Liver (tissue), 3 donors: Measurements from ENCODE around the gene PPP1R14C.

ENCODE experiments used
- FOXA1 ChIP-seq: IDR thresholded peaks from 2 replicates; pipeline ENCODE4 v1.6.1; 2016; ENCODE audit warnings: antibody characterized with exemption
- GABPA ChIP-seq, 2 donors: IDR thresholded peaks in 1 of 2; conservative IDR thresholded peaks in 1 of 2; 2 replicates each; pipeline ENCODE4 v1.6.1; 2016; ENCODE audit warnings: antibody characterized with exemption in 2 of 2, mild to moderate bottlenecking in 1 of 2, moderate library complexity in 1 of 2
- JUND ChIP-seq, 2 donors: IDR thresholded peaks; 2 replicates each; pipeline ENCODE4 v1.6.1; 2016; ENCODE audit warnings: antibody characterized with exemption in 2 of 2
- NR2F2 ChIP-seq: IDR thresholded peaks from 2 replicates; pipeline ENCODE4 v1.6.1; 2016; ENCODE audit warnings: antibody characterized with exemption
- RXRA ChIP-seq, 2 donors: IDR thresholded peaks; 2 replicates each; pipeline ENCODE4 v1.6.1; 2017 to 2018; ENCODE audit warnings: antibody characterized with exemption in 2 of 2, mild to moderate bottlenecking in 1 of 2
- TAF1 ChIP-seq: conservative IDR thresholded peaks from 2 replicates; pipeline ENCODE4 v1.6.1; 2016; ENCODE audit warnings: antibody characterized with exemption, mild to moderate bottlenecking
- YY1 ChIP-seq: IDR thresholded peaks from 2 replicates; pipeline ENCODE4 v1.6.1; 2016; ENCODE audit warnings: antibody characterized with exemption, mild to moderate bottlenecking
- TF ChIP-seq, protein P1 (sequence below): IDR thresholded peaks from 2 replicates; pipeline ENCODE4 v1.6.1; 2016; ENCODE audit warnings: antibody characterized with exemption
- TF ChIP-seq, protein P2 (sequence below): IDR thresholded peaks from 2 replicates; pipeline ENCODE4 v1.6.1; 2016; ENCODE audit warnings: antibody characterized with exemption, mild to moderate bottlenecking
- TF ChIP-seq, protein P3 (sequence below): fragments of 150-350 bp; IDR thresholded peaks from 2 replicates; pipeline ENCODE4 v1.5.1; 2017; ENCODE audit warnings: improper control_type of control experiment, low read depth, low read length; ENCODE audit not compliant: missing input control
- TF ChIP-seq, protein P4 (sequence below): IDR thresholded peaks from 2 replicates; pipeline ENCODE4 v1.6.1; 2016; ENCODE audit warnings: antibody characterized with exemption
- donor health status: healthy.
- donor health status: healthy.

DNA sequence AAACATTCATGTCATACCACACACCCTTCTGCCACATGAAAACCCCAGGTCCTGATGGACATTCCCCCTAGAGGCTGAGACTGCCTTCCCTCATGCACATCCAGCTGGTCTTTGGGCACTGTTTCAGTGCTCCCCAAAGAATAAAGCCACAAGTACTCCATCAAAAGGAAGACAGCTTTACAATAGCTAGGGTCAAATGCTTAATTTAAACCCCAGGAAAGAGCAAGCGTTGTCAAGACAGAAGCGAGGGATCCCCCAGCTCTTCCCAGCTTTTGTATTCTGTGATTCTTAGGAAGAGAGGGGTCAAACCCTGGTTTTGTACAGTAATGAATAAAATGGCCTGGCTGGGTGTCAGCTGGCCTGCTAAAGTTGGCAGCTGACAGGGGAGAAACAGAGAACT lies 143.6 kb downstream of the PPP1R14C start:
- TF ChIP-seq FOXA1 (no peak), TAF1 (no peak), YY1 (no peak), NR2F2 (no peak), JUND (IDR thresholded peaks at IDR 0.05) (no peak), RXRA (IDR thresholded peaks at IDR 0.05) (no peak), GABPA (IDR thresholded peaks at IDR 0.05 in 1 of 2, conservative IDR thresholded peaks at IDR 0.05 in 1 of 2) (no peak)
- TF ChIP-seq, protein P1, sequence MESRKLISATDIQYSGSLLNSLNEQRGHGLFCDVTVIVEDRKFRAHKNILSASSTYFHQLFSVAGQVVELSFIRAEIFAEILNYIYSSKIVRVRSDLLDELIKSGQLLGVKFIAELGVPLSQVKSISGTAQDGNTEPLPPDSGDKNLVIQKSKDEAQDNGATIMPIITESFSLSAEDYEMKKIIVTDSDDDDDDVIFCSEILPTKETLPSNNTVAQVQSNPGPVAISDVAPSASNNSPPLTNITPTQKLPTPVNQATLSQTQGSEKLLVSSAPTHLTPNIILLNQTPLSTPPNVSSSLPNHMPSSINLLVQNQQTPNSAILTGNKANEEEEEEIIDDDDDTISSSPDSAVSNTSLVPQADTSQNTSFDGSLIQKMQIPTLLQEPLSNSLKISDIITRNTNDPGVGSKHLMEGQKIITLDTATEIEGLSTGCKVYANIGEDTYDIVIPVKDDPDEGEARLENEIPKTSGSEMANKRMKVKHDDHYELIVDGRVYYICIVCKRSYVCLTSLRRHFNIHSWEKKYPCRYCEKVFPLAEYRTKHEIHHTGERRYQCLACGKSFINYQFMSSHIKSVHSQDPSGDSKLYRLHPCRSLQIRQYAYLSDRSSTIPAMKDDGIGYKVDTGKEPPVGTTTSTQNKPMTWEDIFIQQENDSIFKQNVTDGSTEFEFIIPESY: no peak
- TF ChIP-seq, protein P2, sequence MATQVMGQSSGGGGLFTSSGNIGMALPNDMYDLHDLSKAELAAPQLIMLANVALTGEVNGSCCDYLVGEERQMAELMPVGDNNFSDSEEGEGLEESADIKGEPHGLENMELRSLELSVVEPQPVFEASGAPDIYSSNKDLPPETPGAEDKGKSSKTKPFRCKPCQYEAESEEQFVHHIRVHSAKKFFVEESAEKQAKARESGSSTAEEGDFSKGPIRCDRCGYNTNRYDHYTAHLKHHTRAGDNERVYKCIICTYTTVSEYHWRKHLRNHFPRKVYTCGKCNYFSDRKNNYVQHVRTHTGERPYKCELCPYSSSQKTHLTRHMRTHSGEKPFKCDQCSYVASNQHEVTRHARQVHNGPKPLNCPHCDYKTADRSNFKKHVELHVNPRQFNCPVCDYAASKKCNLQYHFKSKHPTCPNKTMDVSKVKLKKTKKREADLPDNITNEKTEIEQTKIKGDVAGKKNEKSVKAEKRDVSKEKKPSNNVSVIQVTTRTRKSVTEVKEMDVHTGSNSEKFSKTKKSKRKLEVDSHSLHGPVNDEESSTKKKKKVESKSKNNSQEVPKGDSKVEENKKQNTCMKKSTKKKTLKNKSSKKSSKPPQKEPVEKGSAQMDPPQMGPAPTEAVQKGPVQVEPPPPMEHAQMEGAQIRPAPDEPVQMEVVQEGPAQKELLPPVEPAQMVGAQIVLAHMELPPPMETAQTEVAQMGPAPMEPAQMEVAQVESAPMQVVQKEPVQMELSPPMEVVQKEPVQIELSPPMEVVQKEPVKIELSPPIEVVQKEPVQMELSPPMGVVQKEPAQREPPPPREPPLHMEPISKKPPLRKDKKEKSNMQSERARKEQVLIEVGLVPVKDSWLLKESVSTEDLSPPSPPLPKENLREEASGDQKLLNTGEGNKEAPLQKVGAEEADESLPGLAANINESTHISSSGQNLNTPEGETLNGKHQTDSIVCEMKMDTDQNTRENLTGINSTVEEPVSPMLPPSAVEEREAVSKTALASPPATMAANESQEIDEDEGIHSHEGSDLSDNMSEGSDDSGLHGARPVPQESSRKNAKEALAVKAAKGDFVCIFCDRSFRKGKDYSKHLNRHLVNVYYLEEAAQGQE: no peak
- TF ChIP-seq, protein P3, sequence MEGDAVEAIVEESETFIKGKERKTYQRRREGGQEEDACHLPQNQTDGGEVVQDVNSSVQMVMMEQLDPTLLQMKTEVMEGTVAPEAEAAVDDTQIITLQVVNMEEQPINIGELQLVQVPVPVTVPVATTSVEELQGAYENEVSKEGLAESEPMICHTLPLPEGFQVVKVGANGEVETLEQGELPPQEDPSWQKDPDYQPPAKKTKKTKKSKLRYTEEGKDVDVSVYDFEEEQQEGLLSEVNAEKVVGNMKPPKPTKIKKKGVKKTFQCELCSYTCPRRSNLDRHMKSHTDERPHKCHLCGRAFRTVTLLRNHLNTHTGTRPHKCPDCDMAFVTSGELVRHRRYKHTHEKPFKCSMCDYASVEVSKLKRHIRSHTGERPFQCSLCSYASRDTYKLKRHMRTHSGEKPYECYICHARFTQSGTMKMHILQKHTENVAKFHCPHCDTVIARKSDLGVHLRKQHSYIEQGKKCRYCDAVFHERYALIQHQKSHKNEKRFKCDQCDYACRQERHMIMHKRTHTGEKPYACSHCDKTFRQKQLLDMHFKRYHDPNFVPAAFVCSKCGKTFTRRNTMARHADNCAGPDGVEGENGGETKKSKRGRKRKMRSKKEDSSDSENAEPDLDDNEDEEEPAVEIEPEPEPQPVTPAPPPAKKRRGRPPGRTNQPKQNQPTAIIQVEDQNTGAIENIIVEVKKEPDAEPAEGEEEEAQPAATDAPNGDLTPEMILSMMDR: no peak
- TF ChIP-seq, protein P4, sequence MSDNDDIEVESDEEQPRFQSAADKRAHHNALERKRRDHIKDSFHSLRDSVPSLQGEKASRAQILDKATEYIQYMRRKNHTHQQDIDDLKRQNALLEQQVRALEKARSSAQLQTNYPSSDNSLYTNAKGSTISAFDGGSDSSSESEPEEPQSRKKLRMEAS: no peak
